T47D (cell line): ENCODE data around the gene CALR3.
"Not testable (repeated sequence)": the region's sequence is repeated elsewhere in the genome, so short reads cannot be mapped to it uniquely, and the experiment has no call there.

Experiments used
- DNase-seq, 2 experiments: peaks; one replicate each; pipeline versions ENCODE4 v3.0.0 to v3.0.0-alpha.2; 2011 to 2012; ENCODE audit warnings: low read depth in 1 of 2, low spot score in 1 of 2
- JUND ChIP-seq: IDR thresholded peaks from 2 replicates; pipeline ENCODE4 v1.6.1; 2012; ENCODE audit warnings: low read depth
- in situ Hi-C: cut with HindIII; loops from 2 replicates; pipeline ENCODE4 v1.10.0; 2016; ENCODE audit warnings: low sequenced_read_pairs, low pct_unique_long_range_greater_than_20kb

CALR3 gene

DNA sequence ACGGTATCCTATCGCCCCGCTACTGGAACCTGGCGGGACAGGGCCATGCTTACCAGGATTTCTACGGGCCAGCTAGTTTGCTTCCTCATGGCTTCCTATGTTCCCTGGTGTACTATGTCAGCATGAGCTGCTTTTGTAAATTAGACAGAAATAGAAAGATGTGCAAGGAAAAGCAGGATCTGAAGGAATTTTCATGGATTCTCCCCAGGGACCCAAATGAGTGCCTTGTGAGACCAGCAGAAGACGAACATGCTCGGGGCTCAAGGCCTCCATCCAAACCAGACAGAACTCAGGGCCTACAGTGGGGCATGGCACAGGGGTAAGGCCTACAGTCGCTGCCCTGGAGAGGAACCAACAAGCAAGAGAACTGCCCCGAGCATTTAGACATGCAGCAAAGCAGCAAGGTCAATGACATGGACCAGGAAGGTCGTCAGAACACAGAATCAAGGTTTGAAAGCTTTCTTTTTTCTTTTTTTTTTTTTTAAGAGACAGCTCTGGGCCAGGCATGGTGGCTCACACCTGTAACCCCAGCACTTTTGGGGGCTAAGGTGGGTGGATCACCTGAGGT, 41.5 kb downstream of the CALR3 start:
- no peak for DNase-seq
- in situ Hi-C loops = no loop called here

DNA sequence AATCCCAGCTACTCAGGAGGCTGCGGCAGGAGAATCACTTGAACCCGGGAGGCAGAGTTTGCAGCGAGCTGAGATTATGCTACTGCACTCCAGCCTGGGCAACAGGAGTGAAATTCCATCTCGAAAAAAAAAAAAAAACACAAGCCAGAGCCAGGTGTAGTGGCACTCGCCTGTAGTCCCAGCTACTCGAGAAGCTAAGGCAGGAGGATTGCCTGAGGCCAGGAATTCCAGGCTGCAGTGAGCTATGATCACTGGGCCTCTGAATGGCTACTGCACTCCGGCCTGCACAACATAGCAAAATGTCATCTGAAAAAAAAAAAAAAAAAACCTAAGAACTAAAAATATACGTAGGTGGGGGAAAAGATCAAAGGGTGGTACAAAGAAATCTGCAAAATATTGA, 43.6 kb downstream of the CALR3 start:
- TF ChIP-seq JUND = no peak
- DNase-seq = peak in 1 of 2 experiments; percentile 83
- in situ Hi-C loops = no loop called here

More for the DNA sequence above, 41.5 kb downstream of the CALR3 start:
- TF ChIP-seq JUND = no peak

DNA sequence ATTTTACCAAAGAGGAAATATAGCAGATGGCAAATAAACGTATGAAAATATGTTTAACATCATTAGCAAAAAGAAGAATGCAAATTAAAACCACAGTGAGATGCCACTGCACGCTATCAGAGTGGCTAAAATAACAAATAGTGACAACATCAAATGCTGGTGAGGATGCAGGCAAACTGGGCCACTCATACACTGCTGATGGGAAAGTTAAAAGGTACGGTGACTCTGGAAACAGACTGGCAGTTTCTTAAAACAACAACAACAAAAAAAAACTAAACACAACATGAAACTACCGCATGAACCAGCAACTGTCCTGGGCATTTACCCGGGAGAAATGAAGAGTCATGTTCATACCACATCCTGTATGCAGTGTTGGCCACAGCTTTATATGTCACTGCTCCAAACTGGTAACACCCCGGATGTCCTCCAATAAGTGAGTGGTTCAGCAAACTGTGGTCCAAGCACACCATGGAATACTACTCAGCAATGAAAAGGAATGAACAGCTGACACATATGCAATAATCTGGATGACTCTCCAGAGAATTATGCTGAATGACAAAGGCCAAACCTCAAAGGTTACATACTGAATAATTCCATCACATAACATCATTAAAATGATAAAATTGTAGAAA, 46.5 kb downstream of the CALR3 start:
- no peak for TF ChIP-seq JUND
- DNase-seq = no peak
- in situ Hi-C loops = no loop called here

DNA sequence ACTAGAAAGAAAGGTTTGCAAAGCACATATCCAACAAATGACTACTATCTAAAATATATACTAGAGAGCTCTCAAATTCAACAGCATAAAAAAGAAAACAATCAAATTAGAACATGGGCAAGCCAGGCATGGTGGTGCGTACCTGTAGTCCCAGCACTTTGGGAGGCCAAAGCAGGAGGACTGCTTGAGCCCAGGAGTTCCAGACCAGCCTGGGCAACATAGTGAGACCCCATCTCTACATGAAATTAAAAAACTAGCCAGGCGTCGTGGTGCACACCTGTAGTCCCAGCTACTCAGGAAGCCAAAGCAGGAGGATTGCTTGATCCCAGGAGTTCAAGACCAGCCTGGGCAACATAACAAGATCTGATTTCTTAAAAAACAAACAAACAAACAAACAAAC, 47.1 kb downstream of the CALR3 start:
- DNase-seq, in situ Hi-C loops: not testable (repeated sequence)

DNA sequence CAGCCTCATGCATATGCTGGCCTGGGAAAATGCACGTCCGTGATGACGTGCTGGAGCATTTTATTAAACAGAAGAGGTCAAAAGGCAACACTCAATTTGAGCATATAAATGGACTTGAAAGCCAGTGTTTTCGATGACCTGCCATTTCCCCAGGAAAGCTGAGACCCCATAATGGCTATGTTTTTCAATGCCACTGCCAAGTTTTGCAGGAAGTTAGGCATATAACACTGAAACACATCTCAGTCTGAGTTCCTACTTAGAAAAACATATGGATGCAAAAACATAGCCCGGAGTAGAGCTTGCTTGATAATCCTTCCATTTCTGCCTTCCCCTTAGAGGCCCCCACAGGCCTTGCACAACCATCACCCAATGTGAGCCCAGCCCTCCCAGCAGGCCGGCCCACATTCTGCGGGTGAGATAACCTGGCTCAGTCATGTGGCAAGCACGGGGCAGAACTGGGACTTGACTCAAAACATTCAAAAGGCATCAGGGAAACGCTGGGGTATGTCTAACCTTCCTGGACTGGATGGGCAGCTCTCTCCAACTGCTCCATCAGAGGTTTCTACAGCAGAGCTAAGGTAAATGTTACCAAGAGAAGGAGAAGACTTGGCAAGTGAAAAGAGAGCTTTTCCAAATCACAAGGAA, 49.1 kb downstream of the CALR3 start:
- peak in 1 of 2 experiments; percentile 40 for DNase-seq

DNA sequence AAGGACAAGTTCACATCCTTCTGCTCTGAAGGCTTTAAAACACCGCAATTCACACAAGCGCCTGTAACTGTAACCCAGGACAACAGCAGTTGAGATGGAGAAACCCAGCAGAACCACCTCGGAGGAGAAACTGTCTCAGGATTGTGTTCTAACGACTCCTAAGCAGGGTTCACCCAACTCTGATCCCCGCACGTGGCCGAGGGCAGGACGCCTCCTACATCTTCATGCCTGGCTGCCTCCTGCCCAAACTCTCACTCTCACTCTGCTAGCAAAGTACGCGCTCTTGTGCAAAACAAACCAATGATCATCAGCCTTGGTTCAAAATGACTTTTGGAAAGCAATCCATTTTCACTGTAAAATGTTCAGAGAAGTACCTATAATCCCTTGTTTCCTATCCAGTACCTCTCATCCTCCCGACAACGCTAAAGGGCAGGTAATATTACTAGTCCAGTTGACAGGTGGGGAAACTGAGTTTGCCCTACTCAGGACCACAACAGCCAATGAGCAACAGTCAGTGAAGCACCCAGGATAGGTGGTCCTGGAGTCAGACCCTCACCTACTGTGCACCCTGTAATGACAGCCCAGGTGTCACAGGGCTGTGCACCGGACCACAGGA, 49.8 kb downstream of the CALR3 start:
- in situ Hi-C loops = no loop called here
- DNase-seq = no peak

More for the DNA sequence above, 49.1 kb downstream of the CALR3 start:
- in situ Hi-C loops = no loop called here
- no peak for TF ChIP-seq JUND

DNA sequence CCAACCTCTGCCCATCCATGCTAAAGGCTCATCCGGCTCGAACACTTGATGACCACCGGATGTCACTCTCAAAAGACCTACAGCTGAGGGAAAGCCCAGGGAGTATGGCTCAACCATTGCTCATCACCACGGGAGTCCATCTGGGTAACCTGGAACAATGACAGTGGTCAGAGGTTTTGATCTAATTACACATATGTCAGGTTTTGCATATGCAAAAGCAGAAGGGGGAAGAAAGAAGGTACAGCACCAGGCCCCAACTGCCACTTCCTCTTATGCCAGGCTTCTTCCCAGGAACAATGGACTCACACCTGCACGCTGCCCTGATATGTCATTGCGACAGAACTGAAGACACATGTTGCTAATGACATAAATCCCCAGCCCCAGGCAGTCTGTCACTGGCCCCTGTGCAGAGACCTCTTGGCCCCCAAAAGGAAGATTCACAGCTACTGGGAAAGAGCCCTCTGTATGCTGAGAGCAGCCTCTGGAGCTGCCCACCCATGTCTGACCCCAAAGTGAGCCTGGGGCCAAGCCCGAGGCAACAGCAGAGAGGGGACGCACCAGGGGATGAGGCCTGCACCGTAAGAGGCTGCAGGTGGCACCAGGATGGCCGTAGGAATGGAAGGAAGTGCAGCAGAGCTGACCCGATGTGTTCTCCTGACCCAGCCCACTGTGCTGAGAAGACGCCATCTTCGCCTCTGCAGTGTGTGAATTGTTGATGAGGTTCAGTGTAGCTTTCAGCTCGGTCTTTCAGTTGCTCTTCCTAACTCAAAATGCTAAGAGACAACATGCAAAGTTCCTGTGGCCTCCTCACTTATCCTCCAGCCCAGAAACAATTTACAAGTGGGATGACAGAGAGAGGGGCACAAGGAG, 50.5 kb downstream of the CALR3 start:
- in situ Hi-C loops = no loop called here
- DNase-seq = no peak
- no peak for TF ChIP-seq JUND

More for the DNA sequence above, 49.8 kb downstream of the CALR3 start:
- no peak for TF ChIP-seq JUND

DNA sequence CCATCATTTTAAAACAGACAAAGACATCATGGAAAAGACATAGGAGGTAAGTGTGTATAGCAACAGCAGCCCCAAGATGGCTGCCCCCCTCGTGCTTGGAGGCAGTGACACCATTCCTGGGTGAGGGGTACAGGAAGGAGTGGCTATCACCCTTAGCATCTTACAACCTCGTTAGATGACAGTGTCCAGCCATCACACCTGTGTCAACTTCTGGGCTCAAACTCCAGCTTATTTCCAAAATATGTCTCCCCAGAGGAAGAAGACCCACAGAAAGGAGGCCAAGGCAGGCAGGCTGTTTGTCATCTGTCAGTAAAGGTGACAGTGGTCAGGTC, 51.7 kb downstream of the CALR3 start:
- no peak for TF ChIP-seq JUND
- in situ Hi-C loops = no loop called here
- no peak for DNase-seq

DNA sequence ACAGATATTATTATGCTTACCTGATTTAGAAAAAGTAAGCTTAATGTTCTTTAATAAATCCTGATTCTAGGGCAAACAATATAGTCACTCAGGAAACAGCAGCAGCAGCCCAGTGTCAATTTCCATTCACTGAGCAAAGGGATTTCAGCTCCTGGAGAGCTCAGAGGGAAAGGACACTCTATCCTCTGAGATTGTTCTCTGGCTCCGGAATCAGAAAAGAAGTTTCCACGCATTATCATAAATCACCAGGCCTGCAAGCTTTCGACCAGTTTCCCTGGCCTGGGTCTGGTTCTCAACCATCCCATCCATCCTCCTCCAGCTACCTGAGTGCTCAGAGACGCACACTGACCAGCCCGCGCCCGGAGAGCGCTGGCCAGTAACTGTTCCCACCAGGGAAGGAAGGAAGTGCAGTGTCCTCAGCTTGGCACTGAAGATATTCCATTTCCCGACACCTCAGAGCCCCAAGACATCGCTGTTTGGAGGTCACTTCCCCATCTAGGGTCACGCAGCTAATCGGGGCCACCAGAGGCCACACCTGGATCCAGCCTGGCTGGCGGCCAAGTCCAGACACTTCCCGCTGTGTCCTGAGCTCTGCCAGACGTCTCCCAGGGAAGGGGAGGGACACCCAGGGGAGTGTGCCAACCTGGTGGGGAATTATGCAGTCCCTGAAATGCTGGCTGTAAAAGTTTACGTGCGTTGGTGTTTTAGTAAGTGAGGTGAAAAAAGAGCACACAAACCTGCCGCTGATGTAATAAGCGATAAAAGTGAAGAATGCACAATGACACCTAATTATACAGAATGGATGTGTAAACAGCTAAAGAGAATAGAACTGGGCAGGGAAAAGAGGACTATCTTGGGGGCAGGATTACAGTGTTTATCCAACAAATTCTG, 53.3 kb downstream of the CALR3 start:
- in situ Hi-C loops = no loop called here
- TF ChIP-seq JUND = no peak
- peak in 1 of 2 experiments; percentile 82 for DNase-seq

DNA sequence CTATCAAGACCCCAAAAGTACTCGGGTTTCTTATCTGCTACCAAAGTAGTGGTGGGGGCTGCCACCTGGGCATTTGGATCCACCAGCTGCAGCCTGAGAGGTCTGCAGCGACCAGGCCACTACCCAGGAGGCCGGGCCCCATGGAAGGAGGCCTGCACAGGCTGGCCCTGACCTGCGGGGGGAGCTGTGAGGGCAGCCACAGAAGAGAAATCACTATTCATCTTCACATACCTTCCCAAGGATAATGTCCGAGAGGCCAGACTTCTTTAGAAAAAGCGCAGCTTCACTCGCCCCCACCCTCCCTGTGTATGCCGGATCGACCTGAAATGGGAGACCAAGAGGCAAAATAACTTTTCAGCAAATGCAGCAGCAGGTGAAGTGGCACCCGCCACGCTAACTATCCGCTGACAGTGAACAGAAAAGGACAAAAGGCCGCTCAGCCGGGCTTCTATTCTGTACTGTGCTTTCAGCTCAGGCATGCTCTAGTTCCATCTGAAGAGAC, 54.3 kb downstream of the CALR3 start:
- peak in 1 of 2 experiments; percentile 70 for DNase-seq
- in situ Hi-C loops = no loop called here
- no peak for TF ChIP-seq JUND

DNA sequence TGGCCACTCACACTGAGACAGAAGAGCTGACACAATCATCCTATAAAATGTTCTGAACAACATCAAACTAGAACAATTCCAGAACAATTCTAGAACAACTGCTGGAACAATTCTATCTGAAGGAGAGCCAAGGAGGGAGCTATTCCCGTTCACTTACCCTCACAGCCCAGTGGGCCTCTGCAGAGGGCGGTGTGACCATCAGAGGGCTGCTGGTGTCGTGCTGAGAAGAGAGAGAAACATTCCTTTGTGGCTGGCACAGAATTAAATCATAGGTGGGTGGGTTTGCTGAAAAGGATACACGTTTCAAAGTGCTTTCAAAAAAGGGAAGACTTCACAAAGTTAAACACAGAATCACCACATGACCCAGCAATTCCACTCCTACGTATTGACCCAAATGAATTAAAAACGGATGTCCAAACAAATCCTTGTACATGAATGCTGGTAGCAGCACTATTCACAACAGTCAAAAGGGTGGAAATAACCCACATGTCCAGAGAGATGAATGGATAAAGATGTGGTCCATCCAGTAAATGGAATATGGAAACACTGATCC, 59.1 kb downstream of the CALR3 start:
- TF ChIP-seq JUND = no peak
- DNase-seq = no peak
- in situ Hi-C loops = no loop called here
